ENCODE measurements around the gene SMYD5. TPM values are rescaled to one million over a fixed set of nuclear protein-coding genes. Genes with fewer than 3 reads are reported as not detected.

Gene SMYD5
- total and polyA plus RNA-seq, 2 donors (not counting 3 experiments of a cell fraction or from before 2014, with no cell fraction given) = 16.2 to 31.7 TPM

- no peak for TF ChIP-seq POLR2AphosphoS5 (IDR thresholded peaks at IDR 0.05; ENCODE audit: insufficient read depth, low read depth, low read length)
- no peak for TF ChIP-seq POLR2A (IDR thresholded peaks at IDR 0.05; ENCODE audit: low read depth, low read length)
- no peak for TF ChIP-seq JUN (IDR thresholded peaks at IDR 0.05; ENCODE audit: borderline replicate concordance, insufficient read depth, insufficient read length, low read depth)
- TF ChIP-seq CTCF (IDR thresholded peaks at IDR 0.05; ENCODE audit: extremely low read depth in 1 of 2, insufficient read depth in 1 of 2, low read depth in 1 of 2, low read length in 2 of 2) = no peak
- no peak for TF ChIP-seq FOS (IDR thresholded peaks at IDR 0.05; ENCODE audit: borderline replicate concordance, insufficient read depth, low read length)
- TF ChIP-seq MAX (IDR thresholded peaks at IDR 0.05; ENCODE audit: insufficient read depth, insufficient read length) = no peak
- TF ChIP-seq EZH2 (IDR thresholded peaks at IDR 0.05; ENCODE audit: borderline replicate concordance, low read depth, low read length, severe bottlenecking) = no peak
- TF ChIP-seq GATA2 (IDR thresholded peaks at IDR 0.05; ENCODE audit: insufficient read depth, insufficient read length, low read depth, low read length) = no peak
- TF ChIP-seq MYC (IDR thresholded peaks at IDR 0.05; ENCODE audit: low read depth, low read length) = no peak
- Histone ChIP-seq H3K4me2 (ENCODE audit: insufficient read depth, low read length) (no peak overlapping the region), H3K27me3 (ENCODE audit: control insufficient read depth in 2 of 2, insufficient read depth in 2 of 2, low read length in 2 of 2) (no peaks in the 10 kb centered on the region), H3K4me1 (ENCODE audit: control insufficient read depth, extremely low read depth, insufficient read depth, low read length) (no peaks in the 10 kb centered on the region), H3K9me3 (replicated peaks; ENCODE audit: control insufficient read depth, insufficient read depth, low read length) (no peaks in the 10 kb centered on the region), H3K9ac (replicated peaks; ENCODE audit: extremely low read depth, insufficient read depth, low read length) (no peak overlapping the region), H2AFZ (ENCODE audit: low read depth, low read length) (no peak overlapping the region), H3K4me3 (replicated peaks in 1 of 3; ENCODE audit: insufficient read depth in 1 of 3, low read depth in 1 of 3, low read length in 3 of 3) (no peak overlapping the region), H3K79me2 (ENCODE audit: control insufficient read depth, insufficient read depth, low read length) (peaks cover 31% of the 10 kb centered on the region), H3K27ac (ENCODE audit: insufficient read depth, low read depth, low read length) (no peak overlapping the region), H3K36me3 (ENCODE audit: control insufficient read depth in 2 of 2, extremely low read depth in 1 of 2, insufficient read depth in 2 of 2, low read length in 2 of 2) (peaks cover 46 to 61% of the 10 kb centered on the region in 2 experiments), H3K9me1 (replicated peaks; ENCODE audit: control insufficient read depth, extremely low read depth, insufficient read depth, low read length) (no peaks in the 10 kb centered on the region), H4K20me1 (replicated peaks; ENCODE audit: control insufficient read depth, extremely low read depth, insufficient read depth, low read length) (peaks cover 6% of the 10 kb centered on the region)
- no TSS peak for BruUV-seq (replicated peaks)
- intact Hi-C loops (cut with micrococcal nuclease) (no loop called here), dilution Hi-C loops (cut with MboI; ENCODE audit: extremely low pct_ligation_motif_present, low sequenced_read_pairs) (no loop called here)
- ChIA-PET POLR2A (no interaction called here), CTCF (interaction anchor here (1.6 kb wide), 1 partner anchor 11 kb away, joined by 6 read pairs; no protein-coding TSS in a partner anchor)
- no peak for DNase-seq (ENCODE audit: low read depth, low spot score)
- no peak for FAIRE-seq
Measured at GRCh38 chr2:73246850-73247249, 32.8 kb downstream of the SMYD5 start.
